ENCODE data around the gene TAX1BP1. TPM values are rescaled to one million over a fixed set of nuclear protein-coding genes. Genes with fewer than 3 reads are reported as not detected.

Gene TAX1BP1
- polyA plus RNA-seq, 1 donor (not counting 4 experiments of a cell fraction or from before 2014, with no cell fraction given): 102 TPM

DNA sequence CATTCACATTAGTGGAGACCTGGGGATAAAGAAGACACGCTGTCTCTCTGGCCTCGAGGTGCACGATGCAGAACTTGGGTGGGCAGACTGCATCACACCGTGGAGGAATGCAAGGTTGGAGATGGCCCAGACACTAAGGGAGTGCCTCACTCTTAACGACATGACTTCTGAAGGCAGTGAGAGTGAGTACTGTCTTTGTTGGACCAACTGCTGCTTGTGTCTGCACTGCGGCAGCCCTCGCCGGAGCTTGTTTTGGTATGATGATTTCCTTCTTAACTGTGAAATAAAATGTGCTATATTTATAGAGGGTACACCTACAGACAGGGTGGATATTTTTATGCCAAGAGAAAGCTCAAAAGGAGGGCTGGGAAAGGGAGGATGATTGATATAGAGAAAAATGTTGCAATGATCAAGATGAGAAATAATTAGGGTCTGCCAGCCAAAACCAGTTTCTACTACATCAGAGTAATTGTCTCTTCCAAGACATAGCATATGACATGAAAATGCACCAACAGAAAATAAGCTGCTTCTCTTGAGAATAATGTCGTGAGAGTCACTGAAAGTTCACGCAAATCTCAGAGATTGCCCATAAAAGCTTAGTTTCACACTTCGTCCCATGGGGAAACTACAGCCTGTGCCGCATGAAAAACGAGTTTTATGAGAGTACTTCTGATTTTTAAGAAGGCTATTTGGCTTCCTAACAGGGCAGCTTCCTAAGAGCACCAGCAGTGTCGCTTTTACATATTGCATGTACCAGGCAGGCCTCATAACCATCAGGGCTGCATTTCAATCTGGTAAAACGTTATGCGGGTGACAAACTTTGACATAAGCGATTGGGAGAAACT, 127.1 kb downstream of the TAX1BP1 start:
- H3K4me2 ChIP-seq (ENCODE audit: control insufficient read depth, extremely low read depth, insufficient read depth, low read depth, low read length): no peak overlapping the region
- H3K9ac ChIP-seq (ENCODE audit: control insufficient read depth, extremely low read depth, insufficient read depth, low read length): no peak overlapping the region
- dilution Hi-C loops (cut with MboI; ENCODE audit: extremely low pct_ligation_motif_present, low sequenced_read_pairs): no loop called here
- no peak overlapping the region for H3K27ac ChIP-seq (ENCODE audit: control insufficient read depth, insufficient read depth, low read length)
- H4K20me1 ChIP-seq (ENCODE audit: control insufficient read depth, extremely low read depth, insufficient read depth, low read length): no peaks in the 10 kb centered on the region
- no peaks in the 10 kb centered on the region for H3K27me3 ChIP-seq (ENCODE audit: control insufficient read depth, extremely low read depth, insufficient read depth, low read length)
- no peaks in the 10 kb centered on the region for H3K9me1 ChIP-seq (ENCODE audit: control insufficient read depth, extremely low read depth, insufficient read depth, low read length)
- DNase-seq (ENCODE audit: low read depth, low spot score) (no peak), FAIRE-seq (no peak)
- no peak overlapping the region for H2AFZ ChIP-seq (ENCODE audit: control insufficient read depth, low read length)
- no peaks in the 10 kb centered on the region for H3K79me2 ChIP-seq (ENCODE audit: control insufficient read depth, insufficient read depth, low read length)
- H3K4me1 ChIP-seq (ENCODE audit: control insufficient read depth, extremely low read depth, insufficient read depth, low read length): no peaks in the 10 kb centered on the region
- no peaks in the 10 kb centered on the region for H3K36me3 ChIP-seq (ENCODE audit: control insufficient read depth in 2 of 2, extremely low read depth in 1 of 2, insufficient read depth in 2 of 2, low read length in 2 of 2)
- no peak for TF ChIP-seq EZH2 (IDR thresholded peaks at IDR 0.05; ENCODE audit: low read length)
- TF ChIP-seq, protein P1, sequence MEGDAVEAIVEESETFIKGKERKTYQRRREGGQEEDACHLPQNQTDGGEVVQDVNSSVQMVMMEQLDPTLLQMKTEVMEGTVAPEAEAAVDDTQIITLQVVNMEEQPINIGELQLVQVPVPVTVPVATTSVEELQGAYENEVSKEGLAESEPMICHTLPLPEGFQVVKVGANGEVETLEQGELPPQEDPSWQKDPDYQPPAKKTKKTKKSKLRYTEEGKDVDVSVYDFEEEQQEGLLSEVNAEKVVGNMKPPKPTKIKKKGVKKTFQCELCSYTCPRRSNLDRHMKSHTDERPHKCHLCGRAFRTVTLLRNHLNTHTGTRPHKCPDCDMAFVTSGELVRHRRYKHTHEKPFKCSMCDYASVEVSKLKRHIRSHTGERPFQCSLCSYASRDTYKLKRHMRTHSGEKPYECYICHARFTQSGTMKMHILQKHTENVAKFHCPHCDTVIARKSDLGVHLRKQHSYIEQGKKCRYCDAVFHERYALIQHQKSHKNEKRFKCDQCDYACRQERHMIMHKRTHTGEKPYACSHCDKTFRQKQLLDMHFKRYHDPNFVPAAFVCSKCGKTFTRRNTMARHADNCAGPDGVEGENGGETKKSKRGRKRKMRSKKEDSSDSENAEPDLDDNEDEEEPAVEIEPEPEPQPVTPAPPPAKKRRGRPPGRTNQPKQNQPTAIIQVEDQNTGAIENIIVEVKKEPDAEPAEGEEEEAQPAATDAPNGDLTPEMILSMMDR (optimal IDR thresholded peaks at IDR 0.05 in 1 of 3, IDR thresholded peaks at IDR 0.05 in 1 of 3, conservative IDR thresholded peaks at IDR 0.05 in 1 of 3; ENCODE audit: extremely low read depth in 1 of 3, insufficient read depth in 2 of 3, low read length in 3 of 3): no peak
- no peaks in the 10 kb centered on the region for H3K9me3 ChIP-seq (ENCODE audit: control insufficient read depth, low read depth, low read length)
- no peak overlapping the region for H3K4me3 ChIP-seq (ENCODE audit: control insufficient read depth in 2 of 3, extremely low read depth in 1 of 3, insufficient read depth in 2 of 3, low read depth in 1 of 3, low read length in 3 of 3)

- Histone ChIP-seq H3K9me3 (ENCODE audit: control insufficient read depth, low read depth, low read length) (no peaks in the 10 kb centered on the region), H3K4me3 (ENCODE audit: control insufficient read depth in 2 of 3, extremely low read depth in 1 of 3, insufficient read depth in 2 of 3, low read depth in 1 of 3, low read length in 3 of 3) (no peak overlapping the region), H3K4me2 (ENCODE audit: control insufficient read depth, extremely low read depth, insufficient read depth, low read depth, low read length) (no peak overlapping the region), H2AFZ (ENCODE audit: control insufficient read depth, low read length) (no peak overlapping the region), H3K27me3 (ENCODE audit: control insufficient read depth, extremely low read depth, insufficient read depth, low read length) (no peaks in the 10 kb centered on the region), H3K4me1 (ENCODE audit: control insufficient read depth, extremely low read depth, insufficient read depth, low read length) (no peaks in the 10 kb centered on the region), H3K36me3 (ENCODE audit: control insufficient read depth in 2 of 2, extremely low read depth in 1 of 2, insufficient read depth in 2 of 2, low read length in 2 of 2) (no peaks in the 10 kb centered on the region), H3K79me2 (ENCODE audit: control insufficient read depth, insufficient read depth, low read length) (no peaks in the 10 kb centered on the region), H3K9me1 (ENCODE audit: control insufficient read depth, extremely low read depth, insufficient read depth, low read length) (no peaks in the 10 kb centered on the region), H4K20me1 (ENCODE audit: control insufficient read depth, extremely low read depth, insufficient read depth, low read length) (no peaks in the 10 kb centered on the region), H3K9ac (ENCODE audit: control insufficient read depth, extremely low read depth, insufficient read depth, low read length) (no peak overlapping the region), H3K27ac (ENCODE audit: control insufficient read depth, insufficient read depth, low read length) (no peak overlapping the region)
- DNase-seq (ENCODE audit: low read depth, low spot score): no peak
- FAIRE-seq: no peak
- dilution Hi-C loops (cut with MboI; ENCODE audit: extremely low pct_ligation_motif_present, low sequenced_read_pairs): no loop called here
- TF ChIP-seq, protein P1 (optimal IDR thresholded peaks at IDR 0.05 in 1 of 3, IDR thresholded peaks at IDR 0.05 in 1 of 3, conservative IDR thresholded peaks at IDR 0.05 in 1 of 3; ENCODE audit: extremely low read depth in 1 of 3, insufficient read depth in 2 of 3, low read length in 3 of 3): no peak
- no peak for TF ChIP-seq EZH2 (IDR thresholded peaks at IDR 0.05; ENCODE audit: low read length)
Measured at GRCh38 chr7:27868131-27868550, 128.2 kb downstream of the TAX1BP1 start.
